HG03066 (cell line): ENCODE data around the gene PTPRA.
A peak's percentile ranks its signal among the peaks of the same experiment; 100 is the strongest.
"Not testable (repeated sequence)": the region's sequence is repeated elsewhere in the genome, so short reads cannot be mapped to it uniquely, and the experiment has no call there.

Experiments used
- ATAC-seq: cut with Tn5 transposase; IDR thresholded peaks from one replicate; pipeline ENCODE4 v1.9.1; 2021; ENCODE audit warnings: low read depth; ENCODE audit not compliant: unreplicated experiment

PTPRA gene

GRCh38 chr20:2984028-2984501 is 110.8 kb downstream of the PTPRA start:
- peak; percentile 76 for ATAC-seq

DNA sequence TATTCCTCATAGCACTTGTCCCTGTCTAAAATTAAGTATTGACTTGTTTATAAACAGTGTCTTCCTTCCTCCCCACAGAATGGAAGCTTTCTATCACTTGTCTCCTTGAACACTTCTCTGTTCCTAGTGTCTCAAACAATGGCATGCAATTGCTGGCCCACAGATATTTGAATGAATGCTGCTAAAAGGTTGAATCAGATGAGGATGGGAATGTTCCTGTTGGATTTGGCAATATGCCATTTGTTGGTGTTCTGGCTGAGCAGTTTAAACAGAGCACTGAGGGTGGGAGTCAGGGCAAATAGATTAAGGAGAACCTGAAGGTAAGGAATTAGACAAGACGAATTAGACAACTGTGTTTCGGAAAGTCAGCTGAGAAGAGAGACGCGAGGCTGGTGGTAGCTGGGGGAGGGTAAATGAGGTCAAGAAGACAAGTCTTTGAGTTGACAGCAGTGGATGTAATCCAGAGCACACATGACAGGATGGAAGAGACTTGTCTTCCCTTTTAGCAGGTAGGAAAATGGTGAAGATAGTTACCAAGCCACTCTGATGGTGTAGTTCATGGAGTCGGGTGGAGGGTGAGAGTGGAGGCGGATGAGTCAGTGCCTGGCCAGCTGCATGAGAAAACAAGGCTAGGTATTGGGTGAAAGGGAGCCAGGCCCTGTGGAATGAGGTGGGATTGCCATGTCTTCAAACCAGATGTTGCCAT is 111.8 kb downstream of the PTPRA start:
- ATAC-seq = no peak

DNA sequence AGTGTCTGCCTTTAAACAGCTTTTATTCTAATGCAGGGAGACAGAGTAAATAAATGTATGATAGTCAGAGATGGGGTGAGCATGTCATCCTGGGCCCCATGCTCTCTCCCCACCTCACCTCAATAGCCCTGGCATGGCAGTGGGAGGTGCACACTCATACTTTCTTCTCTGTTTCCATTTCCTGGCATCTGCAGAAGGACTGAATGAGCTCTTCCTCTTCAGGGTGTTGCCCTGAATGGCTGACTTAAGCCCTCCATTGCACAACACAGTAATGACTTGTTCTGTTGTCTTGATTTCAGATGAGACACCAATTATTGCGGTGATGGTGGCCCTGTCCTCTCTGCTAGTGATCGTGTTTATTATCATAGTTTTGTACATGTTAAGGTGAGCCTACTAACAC is 113.2 kb downstream of the PTPRA start:
- no peak for ATAC-seq

DNA sequence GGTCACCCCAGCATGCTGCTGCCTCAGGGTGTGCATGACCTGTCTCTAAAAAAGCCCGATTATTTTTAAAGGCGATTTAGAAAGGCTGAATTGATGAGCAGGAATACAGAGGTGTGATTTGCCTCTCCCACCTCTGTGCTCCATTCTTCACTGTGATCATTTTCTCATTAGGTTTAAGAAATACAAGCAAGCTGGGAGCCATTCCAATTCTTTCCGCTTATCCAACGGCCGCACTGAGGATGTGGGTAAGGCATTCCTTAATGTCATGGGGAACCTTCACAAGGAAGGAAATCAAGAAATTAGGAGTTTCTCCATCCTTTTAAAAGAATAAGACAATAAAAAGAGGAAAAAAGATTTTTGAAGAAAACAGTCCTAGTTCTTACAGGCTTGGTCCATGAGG is 114.6 kb downstream of the PTPRA start:
- ATAC-seq = no peak

- ATAC-seq = no peak
Measured at GRCh38 chr20:2991532-2991931, 118.3 kb downstream of the PTPRA start.

DNA sequence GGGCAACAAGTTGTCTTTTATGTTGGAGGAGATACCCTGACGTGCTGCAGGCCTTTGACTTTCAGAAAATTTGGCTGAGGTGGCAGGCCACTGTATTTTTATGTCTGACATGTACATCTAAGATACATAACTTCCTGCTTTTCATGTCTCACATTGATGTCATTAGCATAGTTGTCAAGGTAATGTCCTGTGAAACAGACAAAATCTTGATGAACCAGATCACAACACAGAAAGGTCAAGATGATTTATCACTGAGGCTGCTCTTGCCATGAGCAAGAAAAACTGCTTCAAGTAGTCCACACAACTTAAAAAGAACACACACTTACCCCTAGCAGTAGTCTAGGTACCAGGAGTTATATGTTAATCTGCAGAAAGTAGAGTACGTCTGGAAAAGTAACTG is 120.0 kb downstream of the PTPRA start:
- ATAC-seq = no peak

- no peak for ATAC-seq
Measured at GRCh38 chr20:2995796-2996195, 122.5 kb downstream of the PTPRA start.

DNA sequence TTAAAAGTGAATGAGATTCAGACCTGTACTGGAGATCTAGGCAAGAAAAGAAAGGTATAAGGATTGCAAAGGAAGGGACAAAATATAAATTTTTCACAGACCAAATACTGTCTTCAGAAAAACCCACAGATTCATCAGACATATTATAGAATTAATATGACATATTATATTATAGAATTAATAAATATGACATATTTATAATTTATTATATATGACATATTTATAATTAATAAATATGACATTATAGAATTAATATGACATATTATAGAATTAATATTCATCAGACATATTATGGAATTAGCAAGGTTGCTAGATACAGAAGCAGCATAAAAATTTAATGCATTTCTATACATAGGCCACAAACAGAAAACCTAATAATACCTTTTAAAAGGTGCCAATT is 125.4 kb downstream of the PTPRA start:
- no peak for ATAC-seq

DNA sequence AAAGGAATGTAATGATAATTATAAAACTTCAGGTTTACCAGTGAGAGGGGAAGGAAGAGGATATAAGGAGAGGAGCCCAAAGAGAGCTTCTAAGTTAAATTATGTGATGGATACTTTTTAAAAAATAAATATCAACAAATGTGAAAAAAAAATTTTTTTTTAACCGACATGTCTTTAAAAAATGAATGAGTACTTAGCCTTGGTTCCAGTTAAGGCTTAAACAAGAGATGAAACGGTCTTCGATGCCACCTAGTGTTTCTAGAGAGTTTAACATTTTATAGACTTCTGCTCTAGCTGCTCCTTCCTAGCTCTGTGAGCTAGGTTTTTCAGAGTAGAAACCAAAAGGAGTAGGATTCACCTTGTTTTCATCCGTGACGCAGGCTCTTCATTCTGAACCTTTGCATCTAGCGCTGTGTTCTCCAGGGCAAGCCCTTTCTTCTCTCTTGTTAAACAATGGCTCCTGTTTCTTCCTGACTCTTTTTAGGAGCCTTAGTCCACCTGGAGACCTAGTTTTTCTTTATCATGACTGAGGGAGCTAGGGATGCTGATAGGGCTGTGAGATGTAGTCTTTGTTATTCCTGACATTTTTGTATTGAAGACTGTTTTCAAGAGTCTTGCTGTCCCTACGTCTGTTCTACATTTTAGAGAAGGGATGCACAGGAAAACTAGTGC is 127.7 kb downstream of the PTPRA start:
- no peak for ATAC-seq

DNA sequence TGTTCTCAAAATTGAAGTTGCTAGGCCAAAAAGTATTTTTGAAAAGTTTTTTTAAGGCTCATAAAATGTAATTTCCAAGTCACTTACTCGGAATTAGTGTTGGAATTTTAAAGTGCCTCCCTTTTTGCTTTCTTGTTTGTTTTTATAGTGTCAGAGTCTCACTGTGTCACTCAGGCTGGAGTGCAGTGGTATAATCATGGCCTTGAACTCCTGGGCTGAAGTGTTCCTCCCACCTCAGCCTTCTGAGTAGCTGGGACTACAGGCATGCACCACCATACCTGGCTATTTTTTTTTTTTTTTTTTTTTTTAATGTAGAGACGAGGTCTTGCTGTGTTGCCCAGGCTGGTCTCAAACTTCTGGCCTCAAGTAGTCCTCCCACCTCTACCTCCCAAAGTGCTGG is 130.1 kb downstream of the PTPRA start:
- no peak for ATAC-seq

- no peak for ATAC-seq
Measured at GRCh38 chr20:3010985-3011723, 137.9 kb downstream of the PTPRA start.

- ATAC-seq = no peak
Measured at GRCh38 chr20:3011752-3012151, 138.5 kb downstream of the PTPRA start.

DNA sequence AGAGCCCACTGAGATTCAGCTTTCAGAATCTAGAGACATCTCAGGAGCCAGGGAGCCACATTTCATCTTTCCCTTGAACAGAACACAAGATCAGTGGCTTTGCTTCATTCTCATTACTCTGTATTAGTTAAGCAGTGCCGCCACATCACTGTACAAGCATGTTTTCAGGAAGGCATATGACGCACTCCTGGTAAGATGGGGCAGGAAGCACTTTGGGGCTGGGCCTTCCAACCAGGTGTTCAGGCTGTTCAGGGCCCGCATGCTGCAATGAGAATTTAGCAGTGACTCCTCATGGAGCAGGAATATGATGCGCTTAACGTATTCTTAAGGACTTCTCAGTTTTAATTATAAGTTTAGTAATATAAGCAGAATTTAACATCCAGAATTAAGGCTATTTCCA is 140.5 kb downstream of the PTPRA start:
- no peak for ATAC-seq

- no peak for ATAC-seq
Measured at GRCh38 chr20:3014179-3014578, 140.9 kb downstream of the PTPRA start.

DNA sequence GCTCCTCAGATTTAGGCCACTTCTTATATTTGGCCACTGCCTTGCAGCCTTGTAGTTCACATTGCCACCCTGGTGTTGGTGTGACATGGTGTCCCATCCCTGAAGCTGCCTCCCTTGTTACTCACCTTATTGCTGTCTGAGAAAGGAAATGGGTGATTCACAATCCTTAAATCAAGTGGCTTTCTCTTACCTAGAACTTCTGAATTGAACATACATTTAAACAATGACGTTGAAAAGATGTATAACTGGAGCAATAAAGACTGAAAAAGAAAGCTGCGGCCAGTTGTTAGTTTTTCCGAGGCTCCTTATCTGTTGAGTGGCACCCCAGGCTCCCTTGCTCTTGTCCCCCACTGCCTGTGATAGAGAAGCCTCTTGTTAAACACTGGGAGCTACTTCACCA is 141.4 kb downstream of the PTPRA start:
- ATAC-seq = no peak

DNA sequence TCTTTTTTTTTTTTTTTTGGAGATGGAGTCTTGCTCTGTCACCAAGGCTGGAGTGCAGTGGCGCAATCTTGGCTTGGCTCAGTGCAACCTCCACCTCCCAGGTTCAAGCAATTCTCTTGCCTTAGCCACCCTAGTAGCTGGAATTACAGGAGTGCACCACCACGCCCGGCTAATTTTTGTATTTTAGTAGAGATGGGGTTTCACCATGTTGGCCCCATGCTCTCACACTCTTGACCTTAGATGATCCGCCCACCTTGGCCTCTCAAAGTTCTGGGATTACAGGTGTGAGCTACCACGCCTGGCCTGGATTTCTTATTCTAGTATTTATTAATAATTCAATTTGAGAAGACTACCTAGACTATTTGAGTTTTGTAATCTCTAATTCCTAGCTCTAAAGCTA is 142.0 kb downstream of the PTPRA start:
- not testable (repeated sequence) for ATAC-seq

GRCh38 chr20:3021327-3021726 is 148.0 kb downstream of the PTPRA start:
- ATAC-seq = no peak

DNA sequence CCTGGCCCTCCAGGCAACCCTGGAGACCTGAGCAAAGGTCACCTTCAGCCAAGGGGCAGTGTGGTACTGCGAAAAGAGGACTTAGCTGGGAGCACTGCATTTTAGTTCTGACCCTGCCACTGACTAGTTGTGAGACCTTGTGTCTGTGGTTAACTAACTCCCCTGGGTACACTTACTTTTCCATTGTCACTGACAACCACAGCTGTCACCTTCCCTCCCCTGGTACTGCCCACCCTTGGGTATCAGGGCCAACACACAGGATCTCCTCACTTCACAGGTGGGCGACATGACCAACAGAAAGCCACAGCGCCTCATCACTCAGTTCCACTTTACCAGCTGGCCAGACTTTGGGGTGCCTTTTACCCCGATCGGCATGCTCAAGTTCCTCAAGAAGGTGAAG is 148.5 kb downstream of the PTPRA start:
- no peak for ATAC-seq

DNA sequence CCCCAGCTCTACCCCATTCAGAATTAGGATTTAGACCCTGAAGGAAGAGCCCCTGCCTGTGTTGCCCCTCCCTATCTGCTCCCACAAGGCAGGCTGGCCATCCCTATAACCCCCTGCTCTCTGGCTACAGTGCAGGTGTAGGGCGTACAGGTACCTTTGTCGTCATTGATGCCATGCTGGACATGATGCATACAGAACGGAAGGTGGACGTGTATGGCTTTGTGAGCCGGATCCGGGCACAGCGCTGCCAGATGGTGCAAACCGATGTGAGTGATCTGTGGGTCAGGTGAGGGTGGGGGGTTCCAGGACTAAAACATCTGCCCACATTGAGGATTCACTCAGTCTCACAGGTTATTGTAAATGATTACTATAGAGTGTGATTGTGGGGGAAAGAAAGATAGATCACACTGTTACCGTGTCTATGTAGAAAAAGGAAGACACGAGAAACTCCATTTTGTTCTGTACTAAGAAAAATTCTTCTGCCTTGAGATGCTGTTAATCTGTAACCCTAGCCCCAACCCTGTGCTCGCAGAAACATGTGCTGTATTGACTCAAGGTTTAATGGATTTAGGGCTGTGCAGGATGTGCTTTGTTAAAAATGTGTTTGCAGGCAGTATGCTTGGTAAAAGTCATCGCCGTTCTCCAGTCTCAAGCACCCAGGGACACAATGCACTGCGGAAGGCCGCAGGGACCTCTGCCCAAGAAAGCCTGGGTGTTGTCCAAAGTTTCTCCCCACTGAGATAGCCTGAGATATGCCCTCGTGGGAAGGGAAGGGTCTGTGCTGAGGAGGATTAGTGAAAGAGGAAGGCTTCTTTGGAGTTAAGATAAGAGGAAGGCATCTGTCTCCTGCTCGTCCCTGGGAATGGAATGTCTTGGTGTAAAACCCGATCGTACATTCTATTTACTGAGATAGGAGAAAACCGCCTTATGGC is 149.5 kb downstream of the PTPRA start:
- not testable (repeated sequence) for ATAC-seq

DNA sequence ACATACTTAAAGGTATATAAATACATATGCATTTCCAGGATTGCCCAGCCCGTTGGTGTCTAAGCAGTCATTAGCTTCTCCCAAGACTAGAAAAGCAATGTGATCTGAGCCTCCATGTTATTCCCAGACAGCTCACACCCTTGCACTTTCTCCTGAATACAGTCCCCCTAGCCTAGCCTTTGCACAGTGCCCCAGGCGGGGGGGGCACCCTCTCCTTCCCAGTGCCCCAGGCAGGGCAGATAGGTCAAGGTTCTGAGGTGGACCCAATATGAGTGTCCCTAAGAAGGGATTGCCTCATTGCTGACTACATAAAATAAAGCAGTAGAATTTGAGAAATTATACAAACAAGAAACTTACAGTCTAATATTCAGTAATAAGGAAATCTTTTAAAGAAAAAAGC is 154.7 kb downstream of the PTPRA start:
- no peak for ATAC-seq
